ENCODE results near the gene NDUFV3. TPM values are rescaled to one million over a fixed set of nuclear protein-coding genes. Genes with fewer than 3 reads are reported as not detected.
"Not testable (repeated sequence)": the region's sequence is repeated elsewhere in the genome, so short reads cannot be mapped to it uniquely, and the experiment has no call there.

Gene NDUFV3
- total RNA-seq, 1 experiment from 2014 or later = 17.1 TPM

- DNase-seq (ENCODE audit: low spot score) = no peak
Observed at GRCh38 chr21:42887326-42887725, 5.8 kb upstream of the NDUFV3 start.

GRCh38 chr21:42892582-42892930 lies 553 bp upstream of the NDUFV3 start:
- DNase-seq (ENCODE audit: low spot score) = no peak

DNA sequence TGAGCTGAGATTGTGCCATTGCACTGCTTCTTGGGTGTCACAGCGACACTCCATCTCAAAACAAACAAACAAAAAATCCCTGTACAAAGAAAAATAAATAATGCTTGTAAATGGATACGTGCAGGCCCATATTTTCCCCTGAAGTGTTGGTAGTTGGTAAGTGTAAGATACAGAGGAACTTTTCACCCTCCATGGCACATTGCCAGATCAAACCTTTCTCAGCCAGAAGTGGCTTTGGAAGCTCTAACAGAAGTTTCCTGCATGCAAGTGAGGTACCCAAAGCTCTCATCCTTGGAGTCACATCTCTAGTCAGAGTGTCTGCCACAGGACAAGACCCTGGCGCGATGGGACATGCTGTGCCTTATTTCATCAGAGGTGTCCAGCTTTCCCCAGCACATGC lies 7.3 kb downstream of the NDUFV3 start:
- DNase-seq (ENCODE audit: low spot score) = no peak

GRCh38 chr21:42903817-42904216 lies 10.7 kb downstream of the NDUFV3 start:
- DNase-seq (ENCODE audit: low spot score) = no peak

- no peak for DNase-seq (ENCODE audit: low spot score)
Observed at GRCh38 chr21:42905195-42905594, 12.1 kb downstream of the NDUFV3 start.

DNA sequence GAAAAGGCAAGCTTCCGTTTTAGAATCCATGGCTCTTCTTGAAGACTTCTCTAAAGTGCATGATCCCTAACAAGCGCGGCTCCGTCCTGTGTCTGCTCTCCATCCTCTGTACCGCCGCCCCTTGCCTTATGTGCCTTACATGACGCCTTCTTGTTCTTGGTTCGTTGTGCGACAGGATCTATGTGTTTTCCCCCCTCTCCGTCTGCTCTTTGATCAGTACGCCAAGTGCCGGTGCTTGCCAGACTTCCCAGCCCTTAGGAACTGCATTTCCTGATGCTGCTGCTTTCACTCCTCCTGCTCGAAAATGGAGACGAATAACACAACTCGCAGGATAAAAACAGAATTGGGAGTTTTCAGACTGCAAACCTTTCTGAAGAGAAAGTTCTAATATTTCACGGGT lies 13.1 kb downstream of the NDUFV3 start:
- no peak for DNase-seq (ENCODE audit: low spot score)

DNA sequence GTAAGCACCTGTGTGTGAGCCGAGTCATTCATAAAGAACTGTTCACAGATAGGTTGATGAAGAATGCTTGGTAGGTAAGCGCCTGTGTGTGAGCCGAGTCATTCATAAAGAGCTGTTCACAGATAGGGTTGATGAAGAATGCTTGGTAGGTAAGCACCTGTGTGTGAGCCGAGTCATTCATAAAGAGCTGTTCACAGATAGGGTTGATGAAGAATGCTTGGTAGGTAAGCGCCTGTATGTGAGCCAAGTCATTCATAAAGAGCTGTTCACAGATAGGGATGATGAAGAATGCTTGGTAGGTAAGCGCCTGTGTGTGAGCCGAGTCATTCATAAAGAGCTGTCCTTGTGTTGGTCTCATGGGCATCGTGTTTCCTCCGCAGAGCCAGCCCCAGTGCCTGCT lies 15.4 kb downstream of the NDUFV3 start:
- DNase-seq (ENCODE audit: low spot score) = not testable (repeated sequence)

- not testable (repeated sequence) for DNase-seq (ENCODE audit: low spot score)
Observed at GRCh38 chr21:42911920-42912319, 18.8 kb downstream of the NDUFV3 start.

GRCh38 chr21:42913476-42913875 lies 20.4 kb downstream of the NDUFV3 start:
- no peak for DNase-seq (ENCODE audit: low spot score)

GRCh38 chr21:42918291-42918690 lies 25.2 kb downstream of the NDUFV3 start:
- no peak for DNase-seq (ENCODE audit: low spot score)

DNA sequence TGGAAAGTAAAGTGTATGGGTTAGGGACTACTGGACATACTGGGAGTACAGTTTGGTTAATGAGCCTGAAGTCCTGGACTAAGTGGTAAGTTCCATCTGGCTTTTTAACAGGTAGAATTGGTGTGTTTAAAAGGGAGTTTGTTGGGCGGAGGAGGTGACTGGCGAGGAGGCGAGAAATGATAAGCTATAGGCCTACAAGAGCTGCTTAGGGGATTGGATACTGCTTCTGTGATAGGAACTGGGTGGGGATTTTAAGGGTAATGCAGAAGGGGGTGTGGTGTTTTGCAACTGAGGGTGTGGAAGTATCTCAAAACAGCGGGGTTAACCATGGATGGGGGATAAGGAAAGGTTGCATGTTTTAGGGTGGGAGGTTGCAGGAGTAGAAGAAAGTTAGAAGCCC lies 28.8 kb downstream of the NDUFV3 start:
- no peak for DNase-seq (ENCODE audit: low spot score)

DNA sequence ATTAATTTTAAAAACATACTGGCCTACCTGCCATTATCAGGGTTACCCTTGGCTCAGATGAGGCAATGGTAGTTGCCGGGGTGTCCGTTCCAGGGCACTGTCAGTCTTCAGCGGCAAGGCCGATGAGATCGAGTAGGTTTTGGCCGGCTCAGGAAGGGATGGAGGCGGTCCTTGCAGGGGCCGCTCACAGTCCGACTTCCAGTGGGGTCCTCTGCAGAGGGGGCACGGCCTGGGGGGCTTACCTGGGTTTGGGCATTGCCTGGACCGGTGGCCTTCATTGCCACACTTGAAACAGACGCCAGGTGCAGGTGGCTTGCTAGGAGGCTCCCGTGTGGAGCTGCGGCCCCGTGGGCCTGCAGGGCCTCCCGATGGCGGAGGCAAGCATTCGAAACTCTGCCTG lies 29.8 kb downstream of the NDUFV3 start:
- DNase-seq (ENCODE audit: low spot score) = no peak

DNA sequence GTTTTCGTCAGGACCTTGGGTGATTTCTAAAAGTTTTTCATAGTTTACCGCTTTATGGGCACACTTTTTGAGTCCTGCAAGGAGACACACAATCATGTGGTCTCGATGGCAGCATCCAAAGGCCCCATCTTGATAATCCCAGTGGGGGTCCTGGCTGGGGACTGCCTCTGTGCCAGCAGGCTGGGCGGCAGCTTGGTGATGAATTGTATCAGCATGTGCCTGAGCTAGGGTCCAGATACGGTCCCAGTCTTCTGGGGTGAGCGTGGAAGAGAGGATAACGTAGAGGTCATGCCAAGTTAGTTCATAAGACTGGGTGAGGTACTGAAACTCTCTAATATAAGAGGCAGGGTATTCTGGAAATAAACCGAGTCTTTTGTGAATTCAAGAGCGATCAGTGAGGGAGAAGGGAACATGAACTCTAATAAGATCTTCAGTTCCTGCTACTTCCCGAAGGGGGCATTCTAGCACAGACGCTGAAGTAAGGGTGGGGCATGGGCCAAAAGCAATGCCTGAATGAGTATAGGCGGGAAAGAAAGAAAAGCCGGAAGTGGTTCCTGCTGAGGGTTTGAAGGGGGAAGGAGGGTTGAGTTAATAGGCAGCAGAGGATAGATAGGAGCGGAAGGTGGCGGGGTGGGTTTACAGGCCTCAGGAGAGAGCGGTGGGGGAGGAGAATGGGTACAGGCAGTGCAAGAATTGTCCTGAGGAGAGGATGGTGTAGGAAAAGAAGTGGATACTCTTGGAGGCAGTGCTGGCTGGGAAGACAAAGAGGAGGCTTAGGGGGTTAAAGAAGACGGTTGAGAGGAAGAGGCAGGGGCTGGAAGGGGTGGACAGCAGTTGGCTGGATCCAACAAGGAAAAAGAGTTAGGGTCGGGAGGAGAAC lies 30.7 kb downstream of the NDUFV3 start:
- DNase-seq (ENCODE audit: low spot score) = peak; percentile 82

DNA sequence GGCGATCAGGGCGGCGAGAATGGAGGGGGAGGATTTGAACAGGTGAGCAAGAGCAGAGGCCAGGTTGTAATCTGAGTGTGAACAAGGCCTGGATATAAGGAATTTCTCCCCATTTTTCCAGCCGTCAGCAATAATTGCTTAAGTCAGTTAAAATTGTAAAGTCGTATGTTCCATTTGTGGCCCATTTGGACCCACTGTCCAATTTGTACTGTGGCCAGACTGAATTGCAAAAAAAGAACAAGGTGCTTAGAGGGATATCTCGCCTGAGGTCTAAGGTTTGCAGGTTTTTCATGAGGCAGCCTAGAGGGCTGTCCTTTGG lies 31.3 kb downstream of the NDUFV3 start:
- no peak for DNase-seq (ENCODE audit: low spot score)

DNA sequence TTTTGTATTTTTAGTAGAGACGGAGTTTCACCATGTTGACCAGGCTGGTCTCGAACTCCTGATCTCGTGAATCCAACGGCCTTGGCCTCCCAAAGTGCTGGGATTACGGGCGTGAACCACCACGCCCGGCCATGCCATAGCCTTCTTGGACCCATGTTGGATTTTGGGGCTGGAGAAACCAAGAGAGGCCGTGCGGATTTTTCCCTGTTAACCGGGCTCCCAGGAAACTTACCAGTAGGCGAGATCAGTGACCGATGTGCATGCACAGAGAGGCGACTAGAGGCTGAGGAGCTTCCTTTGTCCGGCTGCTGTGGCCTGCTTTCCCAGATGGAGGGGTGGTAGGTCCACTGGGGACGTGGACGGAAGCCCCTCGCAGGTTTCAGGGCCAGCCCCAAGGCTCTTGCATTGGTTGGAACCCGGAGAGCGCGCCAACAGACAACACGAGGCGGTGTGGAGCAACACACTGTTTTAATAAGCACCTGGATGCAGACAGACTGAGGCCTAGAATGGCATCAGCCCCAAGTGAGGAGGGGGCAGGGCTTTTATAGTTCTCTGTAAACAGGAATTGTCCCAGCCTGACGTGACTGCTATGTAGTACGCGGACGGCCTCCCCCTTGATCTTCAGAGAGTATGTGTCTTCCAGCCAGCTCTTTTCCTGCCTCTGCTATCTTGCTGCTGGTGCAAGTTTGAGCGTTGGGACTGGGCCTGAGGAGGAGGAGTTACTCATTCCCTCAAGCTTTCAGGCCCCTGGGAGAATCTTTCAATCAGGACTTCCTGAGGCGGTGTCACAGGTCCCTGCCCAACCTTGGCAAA lies 32.2 kb downstream of the NDUFV3 start, which contains the start of gene ERVH48-1:
TSS of gene ERVH48-1 (minus strand) at position 517 of the 813 bp plus-strand sequence. CDS start 6,624 bp downstream, outside the sequence.
- DNase-seq (ENCODE audit: low spot score) = no peak

- not testable (repeated sequence) for DNase-seq (ENCODE audit: low spot score)
Observed at GRCh38 chr21:42927474-42928200, 34.5 kb downstream of the NDUFV3 start.

GRCh38 chr21:42929969-42930368 lies 36.9 kb downstream of the NDUFV3 start:
- no peak for DNase-seq (ENCODE audit: low spot score)

DNA sequence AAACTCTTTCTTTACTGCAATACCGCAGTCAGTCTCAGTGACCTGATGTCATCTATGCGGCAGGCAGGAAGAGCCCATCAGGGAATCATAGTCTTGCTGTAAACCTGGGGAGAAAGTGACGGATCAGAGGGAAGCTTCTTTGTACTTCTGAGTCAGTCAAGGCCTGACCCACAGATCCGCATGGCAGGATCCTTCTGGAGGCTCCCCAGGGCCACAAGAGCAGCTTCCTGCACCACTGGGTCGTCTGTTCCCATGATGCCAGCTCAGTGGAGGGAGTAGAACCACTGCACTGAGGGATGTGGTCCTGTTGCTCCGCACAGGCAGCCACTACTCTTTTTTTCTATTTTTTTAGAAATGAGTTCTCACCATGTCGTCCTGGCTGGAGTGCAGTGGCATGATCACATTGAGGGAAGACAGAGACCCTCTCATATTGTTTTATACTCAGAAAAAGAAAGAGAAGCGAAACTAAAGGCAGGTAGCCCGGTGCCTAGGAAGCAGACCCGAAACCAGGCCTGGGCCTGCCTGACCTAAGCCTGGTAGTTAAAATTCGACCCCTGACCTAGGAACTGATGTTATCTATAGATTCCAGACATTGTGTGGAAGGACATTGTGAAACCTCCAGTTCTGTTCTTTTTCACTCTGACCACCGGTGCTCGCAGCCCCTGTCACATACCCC lies 38.6 kb downstream of the NDUFV3 start:
- DNase-seq (ENCODE audit: low spot score) = no peak

- DNase-seq (ENCODE audit: low spot score) = not testable (repeated sequence)
Observed at GRCh38 chr21:42932378-42933136, 39.4 kb downstream of the NDUFV3 start.

- DNase-seq (ENCODE audit: low spot score) = not testable (repeated sequence)
Observed at GRCh38 chr21:42933137-42933970, 40.2 kb downstream of the NDUFV3 start.
